Thyroid gland (tissue), 4 donors: ENCODE data around the gene STX5. TPM values are rescaled to one million over a fixed set of nuclear protein-coding genes. Genes with fewer than 3 reads are reported as not detected.

Experiments
- DNase-seq, 2 donors: peaks; one replicate each; pipeline ENCODE4 v3.0.0-alpha.2; 2019
- H3K27ac ChIP-seq, 3 donors: fragments of 200-600 bp; sonication (generic); 1 replicate in 2 of 3; 2 replicates in 1 of 3; pipeline ENCODE4 v1.5.1; 2016 to 2019; ENCODE audit warnings: mild to moderate bottlenecking in 1 of 3, moderate library complexity in 1 of 3
- H3K27me3 ChIP-seq: fragments of 200-600 bp; sonication (generic); one replicate; pipeline ENCODE4 v1.5.1; 2019
- H3K36me3 ChIP-seq, 2 donors: fragments of 200-600 bp; sonication (generic); one replicate each; pipeline ENCODE4 v1.5.1; 2016 to 2019
- H3K4me1 ChIP-seq, 2 donors: fragments of 200-600 bp; sonication (generic); one replicate each; pipeline ENCODE4 v1.5.1; 2017 to 2019
- H3K4me3 ChIP-seq, 3 donors: fragments of 200-600 bp; sonication (generic); replicated peaks in 1 of 3; 1 replicate in 2 of 3; 2 replicates in 1 of 3; pipeline ENCODE4 v1.5.1; 2016; ENCODE audit warnings: mild to moderate bottlenecking in 1 of 3
- H3K9me3 ChIP-seq: fragments of 200-600 bp; sonication (generic); one replicate; pipeline ENCODE4 v1.5.1; 2017
- CTCF ChIP-seq, 6 experiments: fragments of 200-600 bp in 3 of 6; fragments of 450-650 bp in 3 of 6; sonication (generic) in 3 of 6; IDR thresholded peaks; one replicate each; pipeline ENCODE4 v1.5.1; 2016 to 2019; ENCODE audit warnings: antibody characterized with exemption in 6 of 6, mild to moderate bottlenecking in 2 of 6, inconsistent platforms in 1 of 6, moderate library complexity in 1 of 6
- POLR2A ChIP-seq, 2 donors: fragments of 450-650 bp; IDR thresholded peaks; one replicate each; pipeline ENCODE4 v1.6.1; 2017; ENCODE audit warnings: antibody characterized with exemption in 2 of 2, mild to moderate bottlenecking in 2 of 2, moderate library complexity in 1 of 2
- WGBS, 2 donors: methylation state at CpG; one replicate each; pipeline ENCODE4 v1.1.5; 2017; 5-methylcytosine and 5-hydroxymethylcytosine counted together
- intact Hi-C: fragments of 100-400 bp; cut with DNase I; formaldehyde crosslinking; loops from one replicate; pipeline ENCODE4 v1.15.1; 2023
- total RNA-seq, 4 donors: library from RNA; depleted of rRNA; stranded (reverse); fragments of >200 nt; gene quantifications; one replicate each; pipeline ENCODE4 v1.2.3, GENCODE V29; 2016

Gene STX5
- total RNA-seq, 4 donors from 2014 or later = 26.3 to 62.8 (median 56.7) TPM

DNA sequence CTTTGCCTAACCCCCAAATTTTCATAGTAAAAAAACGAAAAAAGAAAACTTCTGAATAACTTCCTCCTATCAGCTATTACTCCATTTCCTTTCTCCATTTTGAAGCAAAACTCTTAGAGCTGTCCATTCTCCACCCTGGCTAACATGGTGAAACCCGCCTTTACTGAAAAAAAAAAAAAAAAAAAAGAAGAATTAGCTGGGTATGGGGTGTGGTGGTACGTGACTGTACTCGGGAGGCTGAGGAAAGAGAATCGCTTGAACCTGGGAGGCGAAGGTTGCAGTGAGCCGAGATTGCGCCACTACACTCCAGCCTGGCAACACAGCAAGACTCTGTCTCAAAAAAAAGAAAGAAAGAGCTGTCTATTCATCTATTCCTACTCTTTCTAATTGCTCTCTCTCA lies 15.3 kb downstream of the STX5 start:
- Histone ChIP-seq H3K9me3 (no peaks in the 10 kb centered on the region), H3K27ac (no peak overlapping the region), H3K4me1 (no peaks in the 10 kb centered on the region), H3K4me3 (no peak overlapping the region), H3K36me3 (peaks cover 23 to 49% of the 10 kb centered on the region in 2 donors), H3K27me3 (no peaks in the 10 kb centered on the region)
- intact Hi-C loops = no loop called here
- no peak for DNase-seq
- TF ChIP-seq CTCF (IDR thresholded peaks at IDR 0.05) (no peak), POLR2A (IDR thresholded peaks at IDR 0.05) (no peak)
- WGBS, 2 donors = 90 to 95% methylated on average over 8 of the region's 8 CpGs

DNA sequence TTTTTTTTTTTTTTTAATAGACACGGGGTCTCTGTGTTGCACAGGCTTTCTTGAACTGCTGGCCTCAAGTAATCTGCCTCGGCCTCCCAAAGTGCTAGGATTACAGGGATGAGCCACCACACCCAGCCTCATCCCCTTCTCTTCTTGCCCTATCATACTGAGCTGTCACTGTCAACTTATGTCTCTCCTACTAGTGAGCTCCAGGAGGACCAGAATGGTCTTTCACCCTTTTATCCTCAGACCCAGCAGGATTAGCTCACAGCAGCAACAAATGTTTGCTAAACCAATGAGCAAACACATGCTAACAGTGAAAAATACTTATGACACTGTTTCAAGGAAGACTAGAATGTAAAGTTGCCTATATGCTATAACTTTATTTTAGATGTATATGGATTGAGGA lies 20.2 kb downstream of the STX5 start:
- 73 to 83% methylated on average over 2 of the region's 2 CpGs for WGBS, 2 donors
- TF ChIP-seq POLR2A (IDR thresholded peaks at IDR 0.05) (no peak), CTCF (IDR thresholded peaks at IDR 0.05) (no peak)

DNA sequence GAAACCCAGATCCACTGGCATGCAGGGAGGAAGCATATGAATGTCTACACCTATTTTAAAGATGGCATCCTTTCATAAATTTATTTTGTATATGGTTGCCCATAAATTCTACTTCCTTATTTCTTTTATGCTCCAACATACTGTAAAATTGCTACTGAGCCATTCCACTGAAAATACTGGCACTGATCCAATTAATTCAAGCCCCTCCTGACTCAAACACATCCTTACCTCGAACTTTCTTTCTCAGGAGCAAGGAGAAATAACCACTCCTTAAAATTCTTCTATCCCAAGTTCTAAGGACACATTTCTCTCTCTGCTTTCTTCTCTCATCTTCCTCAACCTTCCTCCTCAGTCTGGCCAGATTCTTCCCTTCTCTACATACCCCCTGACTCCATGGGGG lies 21.1 kb downstream of the STX5 start:
- Histone ChIP-seq H3K27me3 (no peaks in the 10 kb centered on the region), H3K36me3 (peaks cover 3 to 5% of the 10 kb centered on the region in 2 donors), H3K27ac (no peak overlapping the region), H3K4me3 (no peak overlapping the region), H3K4me1 (peaks cover 4 to 5% of the 10 kb centered on the region in 2 donors), H3K9me3 (no peaks in the 10 kb centered on the region)
- TF ChIP-seq POLR2A (IDR thresholded peaks at IDR 0.05) (no peak), CTCF (IDR thresholded peaks at IDR 0.05) (no peak)
- no peak for DNase-seq
- 13 to 25% methylated on average over 1 of the region's 1 CpG for WGBS, 2 donors
- intact Hi-C loops = no loop called here

More for the DNA sequence above, 20.2 kb downstream of the STX5 start:
- Histone ChIP-seq H3K27ac (no peak overlapping the region), H3K9me3 (no peaks in the 10 kb centered on the region), H3K36me3 (peaks cover 5 to 10% of the 10 kb centered on the region in 2 donors), H3K4me1 (no peaks in the 10 kb centered on the region), H3K27me3 (no peaks in the 10 kb centered on the region), H3K4me3 (no peak overlapping the region)
- no peak for DNase-seq
- intact Hi-C loops = no loop called here

DNA sequence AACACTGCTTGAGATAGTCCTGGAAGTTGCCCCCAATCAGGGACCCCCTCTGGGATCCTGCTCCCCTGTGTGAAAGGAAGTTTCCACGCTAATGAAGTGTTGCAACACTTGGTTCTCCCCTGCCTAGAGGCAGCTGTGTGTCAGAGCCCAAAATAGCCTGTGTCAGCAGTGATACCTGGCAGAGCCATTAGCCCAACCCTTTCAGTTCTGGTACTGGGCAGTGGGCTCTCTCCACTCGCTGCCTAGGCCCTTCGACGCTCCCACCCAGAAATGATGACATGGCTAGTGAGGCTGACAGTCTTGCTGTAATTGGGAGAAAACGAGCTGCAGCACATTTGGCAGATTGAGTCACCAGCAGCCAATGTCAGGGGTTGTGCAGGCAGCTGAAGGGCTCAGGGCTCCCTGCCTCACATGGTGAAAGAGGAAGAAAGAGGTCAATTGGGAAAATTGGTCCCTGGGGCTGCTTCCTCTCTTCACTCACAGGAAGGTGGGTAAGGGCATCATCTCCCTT lies 25.2 kb downstream of the STX5 start:
- H3K4me3 ChIP-seq = no peak overlapping the region
- peaks cover 15 to 18% of the 10 kb centered on the region in 2 donors for H3K4me1 ChIP-seq
- TF ChIP-seq CTCF (IDR thresholded peaks at IDR 0.05) (no peak), POLR2A (IDR thresholded peaks at IDR 0.05) (no peak)
- peak; percentile 7 to 10 for DNase-seq
- 74 to 87% methylated on average over 5 of the region's 5 CpGs for WGBS, 2 donors
- no peaks in the 10 kb centered on the region for H3K9me3 ChIP-seq
- H3K27ac ChIP-seq = peak overlapping the region in 2 of 3 donors; percentile 81 to 86
- peaks cover 19 to 23% of the 10 kb centered on the region in 2 donors for H3K36me3 ChIP-seq
- intact Hi-C loops = no loop called here
- H3K27me3 ChIP-seq = no peaks in the 10 kb centered on the region

- peak in 1 of 2 donors; percentile 7 for DNase-seq
- Histone ChIP-seq H3K4me1 (peaks cover 15 to 18% of the 10 kb centered on the region in 2 donors), H3K36me3 (peaks cover 25 to 30% of the 10 kb centered on the region in 2 donors), H3K9me3 (no peaks in the 10 kb centered on the region), H3K4me3 (peak overlapping the region; percentile 53 to 90 (median 63)), H3K27me3 (no peaks in the 10 kb centered on the region), H3K27ac (peak overlapping the region; percentile 51 to 86 (median 81))
- no peak for TF ChIP-seq POLR2A (IDR thresholded peaks at IDR 0.05)
- no peak for TF ChIP-seq CTCF (IDR thresholded peaks at IDR 0.05)
- 21 to 29% methylated on average over 12 of the region's 12 CpGs for WGBS, 2 donors
- intact Hi-C loops = no loop called here
Observed at GRCh38 chr11:62805961-62806441, 25.9 kb downstream of the STX5 start.
